Measurements from ENCODE around the gene EFTUD2. TPM values are rescaled to one million over a fixed set of nuclear protein-coding genes. Genes with fewer than 3 reads are reported as not detected.

Gene EFTUD2
- total RNA-seq, 1 experiment from 2014 or later = 150 TPM

- H3K79me2 ChIP-seq (ENCODE audit: insufficient read depth, low read length) = no peaks in the 10 kb centered on the region
- ChIA-PET CTCF (interaction anchor here (1.2 to 5.1 kb wide), 2 partner anchors 104 to 218 kb away, joined by 3 to 63 read pairs; partner anchors contain the start of gene ACBD4), RAD21 (ENCODE audit: low non-redundant PET in 1 of 2, low total read pairs in 2 of 2, uncharacterized antibody in 2 of 2, unreplicated experiment in 2 of 2) (no interaction called here), POLR2A (no interaction called here)
- TF ChIP-seq CEBPB (IDR thresholded peaks at IDR 0.05; ENCODE audit: low read depth) (no peak), EZH2 (IDR thresholded peaks at IDR 0.05) (no peak), CTCF (IDR thresholded peaks at IDR 0.05 in 2 of 3, conservative IDR thresholded peaks at IDR 0.05 in 1 of 3; ENCODE audit: borderline replicate concordance in 1 of 3, insufficient read depth in 1 of 3, low read depth in 2 of 3, low read length in 2 of 3) (no peak), CBX3 (IDR thresholded peaks at IDR 0.05; ENCODE audit: low read depth) (no peak), RAD21 (IDR thresholded peaks at IDR 0.05; ENCODE audit: low read depth) (no peak), EGR1 (IDR thresholded peaks at IDR 0.05; ENCODE audit: low read depth) (no peak), SIN3A (IDR thresholded peaks at IDR 0.05; ENCODE audit: low read depth) (no peak)
- no peak overlapping the region for H3K9ac ChIP-seq (ENCODE audit: low read length)
- H2AFZ ChIP-seq (ENCODE audit: low read depth, low read length, poor library complexity, severe bottlenecking) = no peak overlapping the region
- peaks cover 0 to 18% of the 10 kb centered on the region in 2 experiments; a peak in 2 of 4 replicates for H3K4me1 ChIP-seq (ENCODE audit: control insufficient read depth in 1 of 2, insufficient read depth in 2 of 2, low read length in 2 of 2)
- H3K27me3 ChIP-seq (ENCODE audit: insufficient read depth, low read length) = no peaks in the 10 kb centered on the region
- no TSS peak for BruUV-seq (replicated peaks)
- no peak overlapping the region for H3K4me3 ChIP-seq (replicated peaks in 1 of 2; ENCODE audit: low read depth in 1 of 2, low read length in 2 of 2)
- no peak overlapping the region for H3K4me2 ChIP-seq (ENCODE audit: low read length)
- no peaks in the 10 kb centered on the region for H3K9me2 ChIP-seq (ENCODE audit: insufficient read depth)
- H4K20me1 ChIP-seq (ENCODE audit: insufficient read depth) = no peaks in the 10 kb centered on the region
- H3K36me3 ChIP-seq (ENCODE audit: control insufficient read depth in 1 of 2, insufficient read depth in 2 of 2, low read length in 2 of 2) = no peaks in the 10 kb centered on the region
- DNase-seq (ENCODE audit: low read depth, low spot score) (no peak), ATAC-seq (no peak)
- intact Hi-C loops (cut with micrococcal nuclease) = no loop called here
- H3K9me3 ChIP-seq (ENCODE audit: control insufficient read depth in 1 of 2, insufficient read depth in 1 of 2, low read depth in 1 of 2, low read length in 2 of 2) = no peaks in the 10 kb centered on the region
- no peak overlapping the region for H3K27ac ChIP-seq (ENCODE audit: low read depth, low read length)
Measured at GRCh38 chr17:44917456-44917855, 18.2 kb upstream of the EFTUD2 start.

- no peaks in the 10 kb centered on the region for H3K36me3 ChIP-seq (ENCODE audit: control insufficient read depth in 1 of 2, insufficient read depth in 2 of 2, low read length in 2 of 2)
- DNase-seq (ENCODE audit: low read depth, low spot score) (no peak), ATAC-seq (no peak)
- no peak overlapping the region for H3K4me3 ChIP-seq (replicated peaks in 1 of 2; ENCODE audit: low read depth in 1 of 2, low read length in 2 of 2)
- H3K79me2 ChIP-seq (ENCODE audit: insufficient read depth, low read length) = no peaks in the 10 kb centered on the region
- H3K9ac ChIP-seq (ENCODE audit: low read length) = no peak overlapping the region
- H3K4me2 ChIP-seq (ENCODE audit: low read length) = no peak overlapping the region
- H3K9me2 ChIP-seq (ENCODE audit: insufficient read depth) = no peaks in the 10 kb centered on the region
- H2AFZ ChIP-seq (ENCODE audit: low read depth, low read length, poor library complexity, severe bottlenecking) = no peak overlapping the region
- BruUV-seq (replicated peaks) = no TSS peak
- H4K20me1 ChIP-seq (ENCODE audit: insufficient read depth) = no peaks in the 10 kb centered on the region
- ChIA-PET POLR2A (no interaction called here), CTCF (no interaction called here), RAD21 (ENCODE audit: low non-redundant PET in 1 of 2, low total read pairs in 2 of 2, uncharacterized antibody in 2 of 2, unreplicated experiment in 2 of 2) (no interaction called here)
- no peaks in the 10 kb centered on the region for H3K27me3 ChIP-seq (ENCODE audit: insufficient read depth, low read length)
- intact Hi-C loops (cut with micrococcal nuclease) = no loop called here
- no peaks in the 10 kb centered on the region for H3K9me3 ChIP-seq (ENCODE audit: control insufficient read depth in 1 of 2, insufficient read depth in 1 of 2, low read depth in 1 of 2, low read length in 2 of 2)
- H3K4me1 ChIP-seq (ENCODE audit: control insufficient read depth in 1 of 2, insufficient read depth in 2 of 2, low read length in 2 of 2) = peaks cover 0 to 18% of the 10 kb centered on the region in 2 experiments; a peak in 2 of 4 replicates
- H3K27ac ChIP-seq (ENCODE audit: low read depth, low read length) = no peak overlapping the region
- no peak for TF ChIP-seq RAD21 (IDR thresholded peaks at IDR 0.05; ENCODE audit: low read depth)
- no peak for TF ChIP-seq SP1 (IDR thresholded peaks at IDR 0.05; ENCODE audit: low read depth)
- no peak for TF ChIP-seq EGR1 (IDR thresholded peaks at IDR 0.05; ENCODE audit: low read depth)
- no peak for TF ChIP-seq POLR2AphosphoS5 (IDR thresholded peaks at IDR 0.05; ENCODE audit: low read depth, low read length)
- TF ChIP-seq ZNF274 (IDR thresholded peaks at IDR 0.05; ENCODE audit: low read depth, low read length) = no peak
- TF ChIP-seq JUND (IDR thresholded peaks at IDR 0.05) = no peak
- TF ChIP-seq CBX3 (IDR thresholded peaks at IDR 0.05; ENCODE audit: low read depth) = no peak
- TF ChIP-seq SIN3A (IDR thresholded peaks at IDR 0.05; ENCODE audit: low read depth) = no peak
- no peak for TF ChIP-seq FOSL1 (IDR thresholded peaks at IDR 0.05; ENCODE audit: low read depth)
- no peak for TF ChIP-seq REST (IDR thresholded peaks at IDR 0.05; ENCODE audit: low read depth)
- no peak for TF ChIP-seq EZH2phosphoT487 (IDR thresholded peaks at IDR 0.05; ENCODE audit: borderline replicate concordance)
Measured at GRCh38 chr17:44916781-44917241, 17.6 kb upstream of the EFTUD2 start.
